CD4-positive, alpha-beta T cell treated with Interleukin-10 for 1 hour (primary cell): ENCODE data around the gene TNS4.

Experiments used
- DNase-seq: peaks from one replicate; pipeline ENCODE4 v3.0.0-alpha.2; 2020

The TNS4 gene

DNA sequence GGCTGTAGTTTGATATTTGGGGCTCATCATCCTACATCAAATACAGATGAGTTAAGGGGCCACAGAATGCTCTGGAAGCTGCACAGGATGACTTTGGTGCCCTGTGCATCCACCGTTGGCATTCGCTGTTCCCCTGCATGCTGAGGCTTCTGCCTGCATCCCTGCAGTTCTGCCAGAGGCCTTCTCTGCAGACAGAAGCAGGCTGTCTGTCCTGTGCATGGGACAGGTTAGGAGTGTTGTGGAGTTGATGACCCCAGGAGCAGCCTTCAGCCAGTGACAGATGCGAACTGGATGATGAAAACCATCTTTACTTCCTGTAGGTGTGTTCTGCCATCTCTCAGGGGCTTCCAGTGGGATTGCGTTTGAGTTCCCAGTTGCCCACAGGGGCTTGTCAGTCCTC, 13.6 kb upstream of the TNS4 start:
- DNase-seq, result no peak

DNA sequence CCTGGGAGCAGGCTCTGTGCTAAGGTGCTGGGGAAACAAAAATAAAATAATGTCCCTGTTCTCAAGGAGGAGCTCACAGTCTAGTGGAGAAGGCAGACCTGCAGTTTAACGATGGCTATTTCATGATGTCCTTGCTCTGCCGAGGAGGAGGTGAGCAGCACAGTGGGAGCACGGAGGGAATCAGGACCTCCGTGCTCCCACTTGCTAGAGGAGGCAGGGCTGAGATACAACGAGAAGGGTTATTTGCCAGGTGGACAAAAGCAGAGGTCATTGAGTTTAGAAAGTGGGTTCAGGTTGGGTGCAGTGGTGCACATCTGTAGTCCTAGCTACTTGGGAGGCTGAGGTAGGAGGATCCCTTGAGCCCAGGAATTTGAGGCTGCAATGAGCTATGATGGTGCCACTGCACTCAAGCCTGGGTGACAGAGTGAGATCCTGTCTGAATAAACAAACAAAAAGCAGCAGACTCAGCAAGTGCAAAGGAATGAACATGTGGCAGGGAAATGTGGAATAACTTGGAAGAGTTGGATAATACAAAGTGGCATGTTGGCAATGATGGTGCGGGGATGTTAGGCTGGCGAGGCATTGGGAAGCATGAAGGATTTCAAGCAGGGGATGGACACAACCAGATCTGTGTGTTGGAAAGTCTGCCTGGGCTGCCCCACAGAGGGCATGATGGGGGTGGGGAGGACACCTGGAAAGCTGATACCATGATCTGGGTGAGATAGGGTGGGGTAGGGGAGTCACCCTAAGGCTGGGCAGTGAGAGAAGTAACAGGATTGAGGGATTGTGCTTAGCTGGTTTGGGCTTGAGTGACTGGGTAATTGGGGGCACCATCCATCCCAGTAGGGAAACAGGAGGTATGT, 12.8 kb upstream of the TNS4 start:
- no peak for DNase-seq

DNA sequence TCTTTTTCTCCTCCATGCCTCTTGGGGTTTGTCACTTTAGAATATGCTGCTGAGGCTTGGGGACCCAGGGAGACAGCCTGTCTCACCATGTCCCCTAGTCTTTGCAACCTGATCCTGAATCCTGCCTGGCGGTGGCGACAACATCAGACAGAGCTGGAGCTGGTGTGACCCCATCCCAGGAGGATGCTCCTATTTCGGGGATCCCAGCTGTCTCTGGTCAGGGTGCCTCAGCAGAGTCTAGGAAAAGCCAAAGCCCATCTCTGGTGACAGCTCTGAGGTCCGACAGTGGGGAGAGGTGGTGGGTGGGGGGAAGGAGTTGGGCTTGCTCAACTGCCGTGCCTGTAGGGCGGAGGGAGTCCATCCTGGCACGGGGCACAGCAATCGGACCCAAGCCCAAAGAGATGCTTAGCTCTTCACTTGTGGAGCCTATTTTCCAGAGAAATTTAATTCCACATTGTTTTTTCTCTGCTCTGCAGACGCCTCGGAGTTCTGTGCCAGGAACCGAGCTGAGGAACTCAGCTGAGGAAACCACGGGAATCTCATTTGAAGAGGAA, 10.3 kb upstream of the TNS4 start:
- no peak for DNase-seq

DNA sequence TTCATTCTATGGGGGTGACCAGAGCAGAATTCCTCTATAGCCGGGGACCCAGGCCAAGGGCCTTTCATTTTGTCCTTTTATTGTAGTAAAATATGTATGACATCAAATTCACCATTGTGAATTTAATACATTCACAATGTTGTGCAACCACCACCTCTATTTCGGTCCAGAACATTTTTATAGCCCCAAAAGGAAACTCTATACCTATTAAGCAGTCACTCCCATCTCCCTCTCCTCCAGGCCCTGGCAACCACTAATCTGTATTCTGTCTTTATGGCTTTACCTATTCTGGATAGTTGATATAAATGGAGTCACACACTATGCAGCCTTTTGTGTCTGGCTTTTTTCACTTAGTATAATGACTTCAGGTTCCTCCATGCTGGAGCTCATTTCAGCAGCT, 9.7 kb upstream of the TNS4 start:
- DNase-seq, result no peak

DNA sequence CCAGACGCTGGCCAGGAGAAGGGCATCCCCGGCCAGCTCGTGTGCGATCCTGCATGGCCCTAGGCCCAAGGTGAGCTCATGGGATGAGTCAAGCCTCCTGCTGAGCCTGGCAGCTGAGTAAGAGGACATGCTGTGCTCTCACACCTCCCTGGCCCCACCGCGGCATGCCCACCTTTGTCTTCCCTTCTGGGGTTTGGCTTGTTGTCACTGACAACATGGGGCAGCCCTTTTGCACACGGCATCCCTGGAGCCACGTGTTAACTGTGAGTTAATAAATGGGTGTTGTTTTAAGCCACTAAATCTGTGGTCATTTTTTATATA, 8.9 kb upstream of the TNS4 start:
- no peak for DNase-seq

DNA sequence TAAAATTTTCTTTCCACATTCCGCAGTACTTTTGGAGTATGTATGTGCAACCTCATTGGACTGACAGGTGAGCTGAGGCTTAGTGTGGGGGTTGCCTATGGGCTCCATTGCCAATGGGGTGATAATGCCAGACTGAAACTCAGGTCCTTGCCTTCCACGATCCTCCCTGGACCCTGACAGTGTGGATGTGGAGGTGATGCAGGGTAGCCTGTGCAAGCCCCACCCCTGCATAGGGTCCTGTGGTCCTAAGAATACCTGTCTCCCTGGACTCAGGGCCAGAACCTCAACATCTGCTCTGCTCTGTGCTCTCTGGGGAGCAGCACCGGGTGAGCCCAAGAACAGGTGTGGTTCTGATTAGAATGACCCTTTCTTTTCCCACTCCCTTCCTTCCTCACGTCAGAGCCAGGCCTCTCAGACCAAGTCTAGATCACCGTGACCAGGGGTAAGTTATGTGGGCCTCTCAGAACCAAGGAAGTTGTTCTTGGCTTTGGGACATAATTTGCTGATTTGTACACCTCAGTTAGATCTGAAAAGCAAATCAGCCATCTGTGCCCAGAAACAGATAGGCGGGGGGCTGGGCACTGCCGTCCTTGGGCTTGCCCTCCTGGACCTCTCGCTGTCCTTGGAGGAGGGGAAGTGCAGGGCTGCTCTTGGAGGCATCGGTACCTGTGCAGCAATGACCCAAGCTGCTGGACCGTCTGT, 8.4 kb upstream of the TNS4 start:
- DNase-seq, result no peak

DNA sequence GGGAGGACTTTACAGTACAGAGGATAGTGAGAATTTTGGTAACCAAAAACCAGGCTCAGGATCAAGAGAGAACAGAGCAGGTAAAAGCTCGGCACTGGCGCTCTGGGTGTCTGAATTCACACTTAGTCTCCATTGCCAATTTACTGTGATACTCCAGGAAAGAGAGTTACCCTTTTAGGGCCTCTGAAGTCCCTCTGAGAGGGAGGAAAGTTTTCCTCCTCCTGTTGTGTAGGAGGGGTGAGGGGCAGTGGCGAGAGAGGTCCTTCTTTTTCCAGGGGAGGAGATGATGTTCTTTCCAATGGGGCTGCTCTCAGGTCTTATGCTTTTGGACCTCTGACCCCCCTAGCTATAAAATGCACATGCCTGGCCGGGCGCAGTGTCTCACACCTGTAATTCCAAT, 5.4 kb upstream of the TNS4 start:
- no peak for DNase-seq

DNA sequence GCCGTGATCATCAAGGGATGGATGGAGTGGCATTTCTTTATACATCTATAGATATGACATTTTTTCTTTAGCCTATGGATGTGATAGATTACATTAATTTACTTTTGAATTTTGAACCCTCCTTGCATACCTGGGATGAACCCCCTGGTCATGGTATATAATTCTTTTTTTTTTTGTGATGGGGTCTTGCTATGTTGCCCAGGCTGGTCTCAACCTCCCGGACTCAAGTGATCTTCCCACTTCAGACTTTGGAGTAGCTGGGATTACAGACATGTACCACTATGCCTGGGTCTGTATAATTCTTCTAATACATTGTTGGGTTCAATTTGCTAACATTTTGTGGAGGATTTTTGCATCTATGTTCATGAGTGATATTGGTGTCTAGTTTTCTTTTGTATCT, 1.7 kb upstream of the TNS4 start:
- no peak for DNase-seq

DNA sequence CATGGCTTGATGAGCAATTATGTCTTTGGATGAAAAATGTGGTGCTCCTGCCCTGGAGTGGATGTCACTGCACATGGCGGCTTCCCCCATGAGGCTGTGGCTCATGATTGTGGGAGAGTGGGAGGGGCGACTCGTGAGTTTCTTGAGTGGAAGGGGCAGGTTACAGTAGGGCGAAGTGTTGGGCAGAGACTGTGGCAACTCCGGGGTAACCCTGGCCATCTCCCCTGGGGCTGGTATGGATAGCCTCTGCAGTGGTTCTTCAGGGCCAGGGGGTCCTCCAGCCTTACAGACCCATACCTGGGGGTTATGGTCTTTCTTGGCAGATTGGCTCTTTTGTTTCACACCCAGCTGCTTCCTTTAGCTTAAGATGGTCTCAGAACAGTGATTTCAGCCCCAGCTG, 1.3 kb upstream of the TNS4 start:
- no peak for DNase-seq

DNA sequence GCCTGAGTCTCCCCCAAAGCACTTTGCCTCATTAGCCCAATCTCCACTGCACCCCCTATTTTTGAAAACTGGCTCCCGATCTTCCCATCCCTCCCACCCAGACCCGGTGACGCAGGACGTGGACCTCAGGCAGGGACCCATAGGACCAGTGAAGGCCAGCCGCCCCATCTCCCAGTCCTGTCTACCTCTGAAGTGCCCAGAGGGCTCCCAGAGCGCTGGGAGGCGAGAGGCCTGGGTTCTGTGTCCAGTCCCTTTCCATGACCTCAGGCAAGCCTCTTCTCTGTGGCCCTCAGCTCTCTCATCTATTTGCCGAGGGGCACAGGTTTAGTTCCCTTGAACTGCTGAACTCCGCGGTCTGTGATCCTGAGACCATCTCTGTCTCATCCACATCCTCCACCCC, 714 bp downstream of the TNS4 start:
- DNase-seq, result no peak

DNA sequence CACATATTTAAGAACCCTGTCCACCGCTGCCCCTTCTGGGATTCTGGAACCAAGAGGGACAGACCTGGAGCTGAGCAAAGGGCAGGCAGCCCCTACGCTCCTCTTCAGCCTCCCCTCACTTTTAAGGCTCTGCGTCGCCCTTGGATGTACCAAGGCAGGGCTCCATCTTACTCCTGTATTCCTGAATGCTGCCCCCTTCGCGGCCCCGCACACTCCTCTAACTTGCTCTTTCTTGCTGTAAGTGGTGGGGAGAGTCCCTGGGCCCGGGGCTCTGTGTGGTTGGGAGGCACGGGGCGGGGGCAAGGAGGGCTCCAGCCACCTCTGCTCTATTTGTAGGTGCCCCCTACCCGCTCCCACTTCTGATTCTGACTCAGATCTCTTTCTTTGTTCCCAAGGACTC, 1.2 kb downstream of the TNS4 start:
- no peak for DNase-seq

DNA sequence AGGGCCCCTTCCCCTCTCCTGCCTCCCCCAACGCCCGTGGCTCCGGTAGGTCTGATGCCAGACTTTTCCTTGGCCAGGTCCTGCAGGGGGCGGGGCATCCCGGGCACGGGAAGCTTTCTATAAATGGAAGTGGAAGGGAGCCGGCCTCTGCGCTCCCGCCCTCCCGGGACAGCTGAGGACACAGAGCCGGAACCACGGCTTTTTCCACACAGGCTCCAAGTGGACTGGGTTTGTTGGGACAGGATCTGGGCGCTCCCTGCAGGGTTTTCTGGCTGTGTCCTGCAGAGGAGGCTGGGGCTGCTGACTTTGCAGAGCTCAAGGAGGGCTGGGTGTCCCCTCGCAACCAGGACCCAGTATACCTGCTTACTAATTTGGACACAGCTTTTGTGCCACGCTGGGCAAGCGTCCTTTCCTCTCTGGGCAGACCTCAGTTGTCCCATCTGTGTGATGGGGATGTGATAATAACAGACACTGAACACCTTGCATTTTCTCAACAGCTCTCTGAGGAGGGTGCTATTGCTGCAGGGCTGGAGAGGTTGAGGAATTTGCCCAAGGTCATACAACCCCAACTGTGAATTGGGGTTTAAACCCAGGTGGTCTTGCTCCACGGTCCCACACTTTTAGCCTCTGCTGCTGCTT, 1.8 kb downstream of the TNS4 start:
- no peak for DNase-seq

DNA sequence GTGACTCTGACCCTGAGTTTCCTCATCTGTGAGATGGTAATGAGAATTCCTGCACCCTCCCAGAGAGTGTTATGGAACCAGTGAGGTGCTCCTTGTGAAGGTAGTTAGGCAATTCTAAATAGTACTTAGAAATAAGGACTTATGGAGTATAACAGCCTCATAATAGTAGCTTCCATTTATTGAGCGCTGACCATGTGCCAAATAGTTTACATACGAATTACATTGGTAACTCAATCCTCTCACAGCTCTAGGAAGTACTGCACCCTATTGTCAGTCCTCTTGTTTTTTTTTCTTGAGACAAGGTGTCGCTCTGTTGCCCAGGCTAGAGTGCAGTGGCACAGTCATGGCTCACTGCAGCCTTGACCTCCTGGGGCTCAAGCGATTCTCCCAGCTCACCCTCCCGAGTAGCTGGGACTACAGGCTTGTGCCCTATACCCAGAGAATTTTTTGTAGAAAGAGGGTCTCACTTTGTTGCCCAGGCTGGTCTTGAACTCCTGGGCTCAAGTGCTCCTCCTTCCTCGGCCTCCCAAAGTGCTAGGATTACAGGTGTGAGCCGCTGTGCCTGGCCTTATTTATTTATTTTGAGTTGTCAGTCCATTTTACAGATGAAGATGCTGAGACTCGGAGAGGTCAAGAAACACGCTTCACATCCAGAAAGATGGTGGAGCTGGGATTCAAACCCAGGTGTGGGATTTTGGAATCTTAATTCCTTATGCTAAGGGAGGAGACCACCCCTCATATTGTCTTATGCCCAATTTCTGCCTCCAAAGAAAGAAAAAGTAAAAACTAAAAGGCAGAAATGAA, 2.9 kb downstream of the TNS4 start:
- no peak for DNase-seq

DNA sequence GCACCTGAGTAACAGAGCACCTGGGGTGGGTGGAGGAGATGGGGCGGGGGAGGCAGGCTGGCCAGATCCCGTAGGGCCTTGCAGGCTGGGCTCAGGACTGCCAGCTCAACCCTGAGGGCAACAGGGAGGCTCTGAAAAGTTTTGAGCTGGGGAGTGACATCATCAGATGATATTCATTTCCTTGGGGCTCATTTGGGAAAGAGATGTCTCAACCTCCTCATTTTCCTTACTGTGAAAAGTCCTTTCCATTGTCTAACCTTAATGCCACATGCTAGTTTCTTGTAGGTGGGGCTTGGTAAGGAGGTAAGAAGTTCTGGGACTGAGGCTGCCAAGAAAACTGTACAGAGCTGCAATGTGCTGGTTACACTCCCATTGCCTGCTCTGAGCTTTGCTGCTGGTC, 3.7 kb downstream of the TNS4 start:
- DNase-seq, result no peak

DNA sequence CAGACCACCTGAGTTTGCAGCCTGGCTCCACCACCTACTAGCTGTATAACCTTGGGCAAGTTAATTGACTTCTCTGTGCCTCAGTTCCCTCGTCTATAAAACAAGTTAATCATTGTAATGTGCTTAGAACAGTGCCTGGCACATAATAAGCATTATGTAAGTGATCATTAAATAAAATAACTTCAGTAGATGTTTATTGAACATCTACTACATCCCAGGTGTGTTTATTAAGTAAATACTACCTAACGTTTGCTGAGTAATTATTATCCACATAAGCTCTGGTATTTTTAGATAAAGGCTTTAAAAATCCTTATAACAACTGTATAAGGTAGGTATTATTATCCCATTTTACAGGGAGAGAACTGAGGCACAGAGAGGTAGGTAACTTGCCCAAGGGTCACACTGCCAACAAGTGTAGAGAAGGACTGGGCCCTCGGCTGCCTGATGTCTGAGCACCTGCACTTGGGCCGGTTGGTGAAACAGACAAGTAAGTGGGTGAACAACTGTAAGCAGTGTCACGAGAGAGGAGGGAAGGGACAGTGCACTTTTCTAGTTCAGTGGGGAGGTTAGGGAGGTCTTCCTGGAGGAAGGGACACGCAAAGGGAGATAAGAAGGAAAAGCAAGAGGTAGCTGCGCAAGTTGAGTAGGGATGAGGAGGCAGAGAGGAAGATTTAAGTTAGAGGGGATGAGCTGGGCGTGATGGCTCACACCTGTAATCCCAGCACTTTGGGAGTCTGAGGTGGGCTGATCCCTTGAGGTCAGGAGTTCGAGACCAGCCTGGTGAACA, 4.6 kb downstream of the TNS4 start:
- DNase-seq, result no peak

DNA sequence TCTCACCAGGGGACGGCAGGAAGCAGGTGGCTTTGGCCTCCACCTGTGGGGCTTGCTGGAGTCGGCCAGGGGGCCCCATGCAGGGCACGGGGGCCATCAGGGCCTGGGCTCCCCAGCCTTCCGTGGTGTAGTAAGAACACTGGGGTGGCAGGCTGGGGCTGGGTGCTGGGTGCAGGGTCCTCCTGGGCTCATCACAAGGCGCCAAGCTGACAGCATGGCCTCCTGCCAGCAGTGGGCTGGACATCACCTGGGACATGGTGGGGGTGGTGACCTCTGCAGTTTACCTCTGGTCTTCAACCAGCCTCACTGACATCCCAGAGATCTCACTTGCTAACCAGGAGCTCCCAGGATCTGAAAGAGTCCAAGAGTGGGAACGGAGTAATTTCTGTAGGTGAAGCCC, 5.3 kb downstream of the TNS4 start:
- DNase-seq, result no peak

DNA sequence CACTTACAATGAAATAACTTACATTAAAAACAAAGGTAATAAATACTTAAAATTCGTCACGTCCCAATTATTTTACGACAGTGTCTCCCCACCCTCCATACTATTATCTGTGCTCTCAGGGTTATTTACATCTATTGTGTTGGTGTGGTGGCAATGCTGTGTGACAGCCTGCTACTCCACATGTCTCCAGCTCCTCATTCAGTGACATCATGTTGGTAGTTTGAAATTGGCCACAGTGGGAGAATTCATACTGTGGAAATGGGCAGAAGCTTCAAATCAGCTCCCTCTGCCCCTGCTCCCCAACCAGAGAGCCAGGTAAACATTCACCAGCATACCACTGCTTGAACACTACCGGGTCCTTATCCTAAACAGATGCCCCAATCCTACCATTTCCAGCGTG, 6.3 kb downstream of the TNS4 start:
- no peak for DNase-seq

DNA sequence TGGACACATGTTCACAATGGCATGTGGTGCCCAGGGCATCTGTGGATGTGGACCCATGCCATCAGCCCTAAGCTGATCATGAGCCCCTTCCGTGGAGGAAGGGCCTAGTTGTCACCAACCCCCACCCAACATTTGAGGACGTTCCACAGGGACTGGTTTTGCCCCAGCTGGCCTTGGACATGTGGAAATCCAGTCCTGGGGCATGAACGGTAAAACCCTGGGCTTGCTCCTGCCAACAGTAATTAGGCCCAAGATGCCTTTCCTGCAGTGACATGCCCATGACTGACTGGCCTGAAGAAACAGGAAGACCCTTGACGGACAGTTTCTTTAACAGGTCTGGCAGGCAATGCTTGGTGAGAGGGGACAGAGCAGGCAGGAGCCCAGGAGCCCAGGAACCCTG, 7.7 kb downstream of the TNS4 start:
- DNase-seq, result no peak

DNA sequence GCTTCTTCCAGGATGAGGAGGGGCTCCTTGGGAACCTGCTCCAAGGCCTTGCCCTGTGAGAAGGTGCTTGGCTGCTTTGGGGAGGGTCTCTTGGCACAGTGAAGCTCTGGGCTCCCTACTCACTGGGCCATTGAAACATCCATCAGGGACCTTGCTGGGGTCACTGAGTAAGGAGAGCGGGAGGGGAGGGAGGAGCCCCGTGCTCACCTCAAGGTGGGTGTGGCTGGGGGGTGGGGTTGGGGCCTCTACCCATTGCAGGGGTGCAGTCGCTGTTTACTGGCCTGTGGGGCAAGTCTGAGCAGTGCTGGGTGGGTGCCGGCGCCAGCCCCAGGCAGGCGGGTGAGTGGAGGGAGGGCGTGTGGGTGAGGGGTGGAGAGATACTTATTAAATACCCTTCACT, 9.9 kb downstream of the TNS4 start:
- DNase-seq, result no peak

DNA sequence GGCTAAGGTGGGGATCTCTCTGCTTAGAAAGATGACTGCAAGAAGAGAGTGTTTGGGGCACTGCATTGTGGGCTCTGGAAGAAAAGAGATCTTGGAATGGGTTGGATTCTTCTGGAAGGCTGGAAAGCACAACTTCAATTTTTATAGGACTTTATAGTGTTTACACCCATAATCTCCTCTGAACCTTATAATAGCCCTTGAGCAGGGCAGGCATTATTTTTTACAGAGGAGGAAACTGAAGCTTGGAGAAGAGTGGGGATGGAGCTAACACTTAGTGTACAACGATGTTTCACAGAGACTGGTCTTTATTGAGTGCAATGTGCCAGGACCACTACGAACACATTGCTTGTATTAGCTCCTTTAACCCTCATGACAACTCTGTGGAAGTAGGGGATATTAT, 10.4 kb downstream of the TNS4 start:
- DNase-seq, result no peak

DNA sequence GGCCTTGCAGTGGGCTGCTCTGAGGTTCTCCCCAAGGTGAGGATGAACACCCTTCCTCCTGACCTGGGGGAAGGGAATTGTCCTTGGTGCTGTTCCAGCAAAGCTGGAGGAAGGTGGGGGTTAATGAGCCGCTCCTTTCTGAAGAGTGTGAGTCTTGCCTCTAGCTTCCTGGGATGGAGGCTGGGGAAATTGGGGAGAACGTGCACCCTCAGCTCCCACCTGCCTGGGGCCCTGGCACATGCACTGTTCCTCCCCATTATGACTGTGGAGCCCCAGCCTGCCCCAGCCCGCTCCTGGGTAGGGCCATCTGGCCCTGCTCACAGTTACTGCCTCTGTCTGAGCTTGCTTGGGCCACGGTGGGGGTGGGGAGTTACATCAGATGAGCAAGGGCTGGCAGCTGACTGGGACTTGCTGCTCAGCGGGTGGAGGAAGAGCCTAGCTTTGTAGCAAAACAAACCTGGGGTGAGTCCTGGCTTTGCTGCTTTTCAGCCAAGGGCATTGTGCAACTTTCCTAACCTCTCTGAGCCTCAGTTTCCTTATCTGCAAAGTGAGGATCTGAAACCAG, 11.1 kb downstream of the TNS4 start:
- DNase-seq, result no peak
